GM21390 (cell line): Measurements from ENCODE around the gene AP5B1.

Experiments used
- ATAC-seq: cut with Tn5 transposase; IDR thresholded peaks from one replicate; pipeline ENCODE4 v1.9.1; 2021; ENCODE audit not compliant: unreplicated experiment

Gene AP5B1

DNA sequence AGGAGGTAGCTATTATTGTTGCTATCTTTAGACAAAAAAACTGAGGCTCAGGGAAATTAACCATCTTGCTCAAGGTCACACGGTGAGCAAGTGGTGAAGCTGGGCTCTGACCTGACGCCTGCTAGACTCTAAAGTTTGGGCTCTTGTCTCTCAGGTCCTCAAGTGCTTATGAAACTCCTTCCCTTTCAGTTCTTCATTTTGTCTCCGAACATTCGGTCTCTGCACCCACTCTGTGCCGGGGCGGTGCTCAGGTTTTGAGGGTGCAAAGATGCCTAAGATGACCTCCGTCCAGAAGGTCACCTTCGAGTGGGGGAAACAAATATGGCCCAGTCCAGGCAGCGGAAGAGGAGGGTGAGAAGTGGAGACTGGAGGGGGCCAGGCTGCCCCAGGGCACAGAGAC lies 22.1 kb upstream of the AP5B1 start:
- ATAC-seq: peak; percentile 87

DNA sequence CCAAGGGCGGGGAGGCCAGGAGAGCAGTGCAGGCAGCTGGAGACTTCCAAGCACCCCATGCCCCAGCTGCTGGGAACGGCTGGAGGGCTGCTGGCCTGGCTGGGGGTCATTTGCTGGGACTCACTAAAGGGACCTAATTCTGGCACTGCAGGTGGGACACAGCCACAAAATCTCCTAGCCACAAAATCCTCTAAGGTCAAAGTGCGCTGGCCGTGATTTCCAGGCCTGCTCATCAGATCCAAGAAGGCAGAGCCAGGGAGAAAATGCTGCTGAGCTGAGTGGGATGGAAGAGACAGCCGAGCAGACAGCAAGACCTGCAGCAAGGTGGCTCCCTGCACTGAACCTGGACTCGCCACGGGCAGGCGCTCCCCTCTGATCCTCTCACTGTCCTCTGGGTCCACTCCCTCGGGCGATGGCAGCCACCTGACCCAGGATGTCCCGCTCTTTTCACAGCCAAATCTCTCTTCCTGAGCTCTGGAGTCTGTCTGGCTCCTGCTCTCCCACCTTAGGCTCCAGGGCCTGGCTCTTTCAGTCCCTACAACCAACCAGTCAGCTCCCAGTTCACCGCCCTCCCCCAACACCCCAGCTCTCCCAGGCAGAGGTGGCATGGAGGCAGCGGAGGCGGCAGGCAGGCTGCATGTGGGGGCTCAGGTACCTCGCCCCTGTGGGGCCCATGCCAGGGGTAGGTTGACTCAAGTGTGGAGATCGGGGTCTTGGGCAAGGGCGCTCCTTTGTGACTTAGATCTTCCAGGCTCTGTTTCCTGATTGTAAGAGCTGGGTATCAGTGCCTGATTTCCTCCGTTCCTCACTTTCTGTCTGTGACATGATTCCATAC lies 20.6 kb upstream of the AP5B1 start:
- ATAC-seq: no peak

DNA sequence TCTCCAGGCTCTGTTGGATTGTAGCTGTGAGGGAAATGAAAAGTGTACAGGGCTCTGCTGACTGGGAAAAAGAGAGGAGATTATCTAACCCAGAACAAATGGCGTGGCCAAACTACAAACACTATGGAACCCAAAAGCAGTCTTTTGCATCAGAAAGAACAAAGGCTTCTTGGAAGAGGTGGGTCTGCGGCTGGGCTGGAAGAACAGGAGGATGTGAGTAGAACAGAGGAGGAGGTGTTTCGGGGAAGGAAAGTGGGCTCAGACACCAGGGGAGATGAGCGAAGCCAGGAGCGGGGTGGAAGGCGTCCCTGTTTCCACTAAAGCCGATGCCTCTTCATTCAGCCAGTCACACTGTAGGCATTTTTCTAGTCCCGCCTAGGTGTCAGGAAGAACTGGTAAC lies 18.1 kb upstream of the AP5B1 start:
- ATAC-seq: no peak

DNA sequence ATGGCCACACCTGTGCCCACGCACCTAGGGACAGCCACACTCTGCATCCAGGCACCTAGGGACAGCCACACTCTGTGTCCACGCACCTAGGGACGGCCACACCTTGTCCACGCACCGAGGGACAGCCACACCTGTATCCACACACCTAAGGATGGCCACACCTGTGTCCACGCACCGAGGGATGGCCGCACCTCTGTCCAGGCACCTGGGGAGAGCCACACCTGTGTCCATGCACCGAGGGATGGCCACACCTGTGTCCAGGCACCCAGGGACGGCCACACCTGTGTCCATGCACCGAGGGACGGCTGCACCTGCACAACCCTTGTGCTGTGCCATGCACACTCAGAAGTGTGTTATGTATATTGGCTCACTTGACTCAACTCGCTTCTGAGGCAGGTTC lies 16.9 kb upstream of the AP5B1 start:
- ATAC-seq: no peak

DNA sequence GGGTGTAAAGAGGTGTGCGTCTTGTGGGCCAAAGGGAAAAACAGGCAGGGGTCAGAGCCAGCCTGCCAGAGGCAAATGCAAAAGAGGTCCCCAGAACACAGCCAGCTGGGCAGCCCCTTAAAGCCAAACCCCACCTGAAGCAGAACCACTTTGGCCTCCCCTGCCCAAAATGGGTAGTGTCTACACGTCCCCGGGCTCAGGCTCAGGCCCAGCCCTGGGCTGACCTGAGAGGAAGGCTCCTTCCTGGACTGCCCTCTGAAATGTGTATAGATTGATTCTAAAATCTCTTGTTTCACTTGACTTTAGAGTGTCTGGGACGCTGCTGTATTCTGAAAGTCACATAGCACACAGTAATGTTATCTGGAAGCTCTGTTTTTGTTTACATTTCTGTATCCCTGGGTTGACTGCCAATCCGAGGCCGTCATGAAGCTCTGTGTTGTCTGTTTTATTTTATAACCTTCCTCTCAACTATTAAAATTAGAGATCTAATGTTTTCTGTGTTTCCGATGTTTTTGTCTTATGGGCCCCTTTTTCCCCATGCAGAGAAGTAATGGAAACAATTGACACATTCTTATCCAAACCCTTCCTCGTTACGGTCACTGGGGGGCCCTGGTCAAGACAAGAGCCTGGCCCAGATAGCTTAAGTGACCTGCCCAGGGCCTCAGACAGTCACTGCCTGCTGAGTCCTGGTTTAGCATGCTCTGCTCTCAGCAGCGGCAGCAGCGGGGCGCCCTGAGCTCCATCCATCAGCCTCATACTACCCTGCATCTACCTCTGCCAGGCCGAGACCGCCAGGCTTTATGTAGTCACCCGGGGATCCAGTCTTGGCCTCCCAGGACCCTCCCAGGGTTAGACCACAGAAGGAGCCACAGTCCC lies 16.2 kb upstream of the AP5B1 start:
- no peak for ATAC-seq

DNA sequence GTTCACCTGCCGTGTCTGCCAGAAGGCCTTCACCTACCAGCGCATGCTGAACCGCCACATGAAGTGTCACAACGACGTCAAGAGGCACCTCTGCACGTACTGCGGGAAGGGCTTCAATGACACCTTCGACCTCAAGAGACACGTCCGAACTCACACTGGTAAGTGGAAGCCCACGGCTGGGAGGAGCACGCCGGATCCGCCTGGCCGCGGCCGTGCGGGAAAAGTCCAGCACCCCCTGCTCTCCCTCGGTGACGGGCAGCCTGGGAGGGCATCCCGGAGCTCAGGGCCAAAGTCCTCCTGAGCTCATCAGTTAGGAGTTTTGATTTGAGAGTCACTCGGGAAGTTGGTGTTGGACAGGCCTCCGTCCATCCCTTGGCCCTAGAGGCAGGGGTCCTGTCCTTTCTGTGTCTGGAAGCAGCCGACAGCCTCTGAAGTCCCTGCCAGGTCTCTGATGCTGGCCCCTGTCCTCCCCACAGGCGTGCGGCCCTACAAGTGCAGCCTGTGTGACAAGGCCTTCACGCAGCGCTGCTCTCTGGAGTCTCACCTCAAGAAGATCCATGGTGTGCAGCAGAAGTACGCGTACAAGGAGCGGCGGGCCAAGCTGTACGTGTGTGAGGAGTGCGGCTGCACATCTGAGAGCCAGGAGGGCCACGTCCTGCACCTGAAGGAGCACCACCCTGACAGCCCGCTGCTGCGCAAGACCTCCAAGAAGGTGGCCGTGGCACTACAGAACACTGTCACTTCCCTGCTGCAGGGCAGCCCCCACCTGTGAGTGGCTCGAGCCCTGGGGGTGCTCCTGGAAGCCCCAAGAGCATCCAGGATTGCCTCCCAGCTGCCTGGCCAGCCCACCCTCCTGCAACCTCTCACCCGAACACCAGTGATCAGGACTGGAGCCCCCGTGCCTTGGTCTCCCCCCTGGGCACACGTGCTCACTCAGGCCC lies 14.1 kb upstream of the AP5B1 start:
- ATAC-seq: no peak

DNA sequence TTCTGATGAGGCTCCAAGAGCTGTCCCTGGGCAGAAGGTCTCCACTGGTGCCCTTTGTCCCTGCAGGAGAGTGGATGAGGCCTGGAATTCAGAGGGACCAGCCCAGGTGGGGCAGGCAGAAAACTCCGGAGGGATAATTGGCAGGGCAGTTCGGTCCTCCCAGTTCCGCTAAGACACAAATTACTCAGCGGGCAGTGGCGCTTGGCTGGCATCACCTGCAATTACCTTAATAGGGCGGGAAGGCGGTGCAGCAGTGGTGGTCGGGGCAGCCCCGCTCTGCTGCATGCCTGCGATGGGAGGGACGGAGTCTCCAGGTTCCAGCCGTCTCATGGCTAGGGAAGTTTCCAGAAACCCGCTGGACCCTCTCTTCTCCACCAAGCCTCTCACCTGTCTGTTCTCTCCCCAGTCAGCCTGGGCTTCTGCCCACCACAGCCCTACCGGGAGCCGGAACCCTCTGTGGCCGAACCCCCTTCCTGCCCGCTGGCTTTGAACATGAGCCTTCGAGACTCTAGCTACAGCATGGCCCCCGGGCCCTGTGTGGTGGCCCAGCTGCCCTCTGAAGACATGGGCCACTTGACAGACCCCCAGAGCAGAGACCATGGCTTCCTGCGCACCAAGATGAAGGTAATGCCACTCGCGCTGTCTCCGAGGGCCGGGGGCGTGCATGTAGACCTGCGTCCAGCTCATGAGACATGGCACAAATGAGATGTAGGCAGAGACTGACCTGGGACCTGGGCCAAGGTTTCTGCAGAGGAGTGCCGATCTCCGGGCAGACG lies 13.0 kb upstream of the AP5B1 start:
- ATAC-seq: no peak

DNA sequence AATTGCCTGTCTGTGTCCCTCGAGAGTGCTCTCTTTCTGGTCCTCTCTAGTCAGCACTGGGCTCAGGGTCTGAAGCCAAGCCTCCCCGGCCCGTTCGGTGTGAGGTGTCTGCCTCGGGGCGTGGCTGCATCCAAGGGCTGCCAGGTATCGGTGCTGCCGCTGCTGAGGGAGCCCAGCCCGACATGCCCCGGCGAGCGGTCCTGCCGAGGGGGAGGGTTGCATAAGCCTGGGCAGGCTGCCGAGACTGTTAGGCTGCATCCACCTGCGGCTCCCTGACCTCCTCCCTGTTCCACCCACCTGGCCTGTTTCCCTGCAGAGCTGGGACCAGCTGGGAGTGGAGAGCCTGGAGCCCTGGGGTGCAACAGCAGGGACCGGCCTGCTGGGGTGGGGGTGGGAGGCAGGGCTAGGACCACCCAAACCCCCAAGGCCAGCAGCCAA lies 12.4 kb upstream of the AP5B1 start:
- no peak for ATAC-seq

DNA sequence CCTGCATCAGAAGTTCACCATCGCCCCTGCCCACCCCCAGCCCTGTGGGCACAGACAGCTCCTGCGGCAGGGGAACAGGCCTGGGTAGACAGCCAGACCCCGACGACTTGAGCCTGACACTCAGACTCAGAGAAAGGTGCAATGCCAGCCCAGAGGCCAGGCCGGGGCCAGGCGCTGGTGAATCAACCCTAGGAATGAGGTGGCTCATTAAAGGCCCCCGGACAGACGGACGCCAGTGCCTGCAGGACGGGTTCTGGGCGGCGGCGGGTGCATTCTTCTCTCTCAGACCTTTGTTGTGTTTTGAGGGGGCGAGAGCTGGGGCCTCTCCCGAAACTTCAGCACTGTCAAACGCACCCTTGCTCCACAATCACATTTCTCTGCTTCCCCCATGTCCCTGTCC lies 11.7 kb upstream of the AP5B1 start:
- no peak for ATAC-seq

DNA sequence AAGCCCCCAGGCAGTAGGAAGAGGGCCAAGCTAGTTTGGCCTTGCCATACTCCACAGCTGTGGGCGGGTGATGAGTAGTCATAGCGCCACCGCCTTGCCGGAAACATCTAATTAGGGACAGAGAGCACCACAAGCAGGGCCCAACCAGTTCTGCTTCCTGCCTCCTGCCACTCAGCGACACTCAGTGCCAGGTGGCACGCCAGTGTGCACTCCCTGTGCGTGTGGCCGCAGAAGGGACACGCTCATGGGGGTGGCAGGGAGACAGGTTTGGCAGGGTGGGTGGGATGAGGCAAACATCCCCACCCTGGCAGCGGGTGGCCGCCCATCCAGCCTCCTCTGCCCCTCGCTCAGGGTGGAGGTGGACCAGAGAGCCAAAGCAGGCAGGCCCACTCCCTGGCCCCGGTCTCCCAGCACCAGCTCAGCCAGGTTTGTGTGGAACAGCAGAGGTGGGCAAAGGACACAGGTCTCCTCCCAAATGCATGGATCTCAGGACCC lies 11.0 kb upstream of the AP5B1 start:
- peak; percentile 84 for ATAC-seq

DNA sequence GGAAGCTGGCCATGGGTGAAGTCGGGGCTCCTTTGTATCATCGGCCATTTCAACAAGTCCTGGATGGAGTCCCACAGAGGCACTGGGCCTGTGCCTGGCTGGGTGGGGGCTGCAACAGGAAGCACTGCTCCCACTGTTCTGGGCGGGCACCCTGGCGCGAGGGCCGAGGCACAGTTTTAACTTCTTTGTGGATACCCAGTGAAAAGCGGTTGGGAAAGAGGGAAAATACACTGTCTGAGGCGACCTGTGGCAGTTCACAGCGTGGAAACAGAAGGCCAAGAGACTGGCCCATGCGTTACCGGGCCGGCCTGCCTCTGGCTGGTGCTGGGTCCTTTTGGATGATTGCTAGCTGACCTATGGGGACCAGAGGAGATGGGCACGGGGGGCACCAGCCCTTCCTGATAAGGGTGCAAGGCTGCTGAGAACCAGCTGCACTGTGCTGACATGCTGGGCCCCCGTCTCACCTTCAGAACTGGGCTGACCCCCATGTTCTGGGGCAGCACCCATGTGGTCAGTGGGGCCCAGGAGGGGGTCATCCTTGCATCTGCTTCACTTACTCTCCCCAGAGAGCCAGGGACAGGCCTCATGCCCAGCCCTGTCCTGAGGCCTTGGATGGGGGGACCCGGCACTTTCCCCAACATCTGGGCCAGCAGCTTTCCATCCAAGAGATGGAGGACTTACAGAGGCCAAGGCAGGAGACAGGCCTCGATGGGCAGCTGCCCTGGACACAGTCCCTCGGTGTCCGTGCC lies 10.3 kb upstream of the AP5B1 start:
- no peak for ATAC-seq

DNA sequence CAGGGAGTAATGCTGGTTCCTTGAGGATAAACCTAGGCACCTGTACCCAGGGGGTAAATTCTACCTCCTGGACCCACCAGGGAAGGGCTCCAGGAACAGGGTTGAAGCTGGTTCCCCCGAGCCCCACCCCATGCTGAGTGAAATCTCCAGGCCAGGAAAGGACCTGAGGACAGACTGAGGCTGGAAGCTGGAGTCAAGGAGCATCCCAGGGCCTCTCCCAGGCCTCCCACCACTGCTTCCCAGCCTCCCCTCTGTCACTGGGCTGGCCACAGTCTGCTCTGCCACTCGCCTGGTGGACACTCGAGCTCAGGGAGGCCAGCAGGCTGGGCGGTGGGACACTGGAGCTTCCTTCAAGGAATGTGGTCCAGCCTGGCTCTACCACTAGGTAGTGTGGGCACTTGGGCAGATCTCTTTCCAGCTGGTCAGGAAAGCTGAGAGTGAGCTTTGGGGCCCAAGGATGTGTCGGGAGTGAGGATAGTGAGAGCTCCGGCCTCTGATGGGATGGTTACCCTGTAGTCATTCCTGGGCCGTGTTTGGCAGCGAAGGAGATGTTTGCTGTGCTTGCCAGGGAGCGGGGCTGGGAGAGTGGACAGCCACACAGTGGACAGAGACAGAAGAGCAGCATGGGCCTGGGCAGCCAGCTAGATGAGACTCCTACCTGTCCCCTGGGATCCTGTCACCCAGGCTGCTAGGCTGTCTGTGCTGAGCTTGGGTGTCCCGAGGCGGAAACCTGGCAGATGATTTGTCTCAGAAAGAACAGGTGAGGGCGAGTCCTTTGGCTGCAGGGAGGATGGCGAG lies 9.5 kb upstream of the AP5B1 start:
- ATAC-seq: no peak

DNA sequence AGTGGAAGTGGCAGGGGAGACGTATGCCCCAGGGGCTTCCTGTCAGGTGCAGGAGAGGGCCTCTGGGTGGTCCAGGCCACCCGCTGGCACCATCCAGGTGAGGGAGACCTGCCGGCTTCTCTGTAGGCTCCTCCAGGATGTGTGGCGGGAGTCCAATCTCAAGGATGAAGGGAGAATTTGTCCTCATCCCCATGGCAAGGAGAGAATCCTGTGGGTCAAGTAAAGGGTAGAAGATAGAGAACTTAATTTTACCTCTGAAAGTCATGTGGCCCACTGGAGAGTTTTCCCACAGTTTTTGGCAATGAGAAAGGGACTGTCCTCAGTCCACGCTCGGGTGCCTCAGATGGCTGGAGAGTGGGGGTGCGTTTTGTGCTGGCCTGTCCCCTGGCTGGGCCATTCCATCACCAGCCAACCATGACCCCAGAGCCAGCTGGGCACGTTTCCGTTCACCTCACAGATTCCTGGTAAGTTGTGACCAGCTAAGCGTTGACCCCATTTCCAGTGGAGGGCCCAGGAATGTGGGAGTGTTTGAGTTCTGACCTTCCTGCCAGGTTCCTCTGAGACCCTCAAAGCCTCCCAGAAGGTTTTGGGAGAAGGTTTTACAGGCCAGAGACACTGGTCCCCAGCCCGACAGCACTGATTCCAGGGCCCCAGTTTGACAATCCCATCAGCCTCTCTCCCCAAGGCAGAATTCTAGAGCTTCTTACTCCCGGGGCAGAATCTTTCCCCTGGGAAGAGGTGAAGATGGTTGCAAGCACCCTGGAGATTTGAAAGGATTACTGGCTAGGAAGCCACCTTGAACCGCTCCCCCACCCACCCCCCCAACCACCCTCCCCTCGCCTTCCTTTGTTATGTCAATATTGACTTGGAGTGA lies 8.7 kb upstream of the AP5B1 start:
- ATAC-seq: no peak

DNA sequence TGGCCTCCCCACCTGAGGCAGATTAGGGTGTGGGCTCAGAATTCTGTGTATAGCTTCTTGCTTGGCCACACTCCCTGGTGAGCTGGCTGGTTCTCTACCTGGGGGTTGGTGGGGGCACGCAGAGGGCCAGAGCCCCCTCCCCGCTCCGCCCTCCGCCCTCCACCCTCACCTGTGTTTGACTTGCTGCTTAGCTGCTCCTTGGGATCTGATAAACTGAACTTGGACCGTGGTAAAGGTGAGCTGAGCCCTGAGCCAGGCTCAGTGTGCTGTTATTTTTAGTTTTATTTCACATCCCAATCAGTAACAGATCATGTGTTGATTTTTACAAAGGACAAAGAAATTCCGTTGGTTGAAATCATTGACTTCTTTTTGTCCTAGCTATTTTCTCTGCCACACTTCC lies 8.0 kb upstream of the AP5B1 start:
- ATAC-seq: no peak

DNA sequence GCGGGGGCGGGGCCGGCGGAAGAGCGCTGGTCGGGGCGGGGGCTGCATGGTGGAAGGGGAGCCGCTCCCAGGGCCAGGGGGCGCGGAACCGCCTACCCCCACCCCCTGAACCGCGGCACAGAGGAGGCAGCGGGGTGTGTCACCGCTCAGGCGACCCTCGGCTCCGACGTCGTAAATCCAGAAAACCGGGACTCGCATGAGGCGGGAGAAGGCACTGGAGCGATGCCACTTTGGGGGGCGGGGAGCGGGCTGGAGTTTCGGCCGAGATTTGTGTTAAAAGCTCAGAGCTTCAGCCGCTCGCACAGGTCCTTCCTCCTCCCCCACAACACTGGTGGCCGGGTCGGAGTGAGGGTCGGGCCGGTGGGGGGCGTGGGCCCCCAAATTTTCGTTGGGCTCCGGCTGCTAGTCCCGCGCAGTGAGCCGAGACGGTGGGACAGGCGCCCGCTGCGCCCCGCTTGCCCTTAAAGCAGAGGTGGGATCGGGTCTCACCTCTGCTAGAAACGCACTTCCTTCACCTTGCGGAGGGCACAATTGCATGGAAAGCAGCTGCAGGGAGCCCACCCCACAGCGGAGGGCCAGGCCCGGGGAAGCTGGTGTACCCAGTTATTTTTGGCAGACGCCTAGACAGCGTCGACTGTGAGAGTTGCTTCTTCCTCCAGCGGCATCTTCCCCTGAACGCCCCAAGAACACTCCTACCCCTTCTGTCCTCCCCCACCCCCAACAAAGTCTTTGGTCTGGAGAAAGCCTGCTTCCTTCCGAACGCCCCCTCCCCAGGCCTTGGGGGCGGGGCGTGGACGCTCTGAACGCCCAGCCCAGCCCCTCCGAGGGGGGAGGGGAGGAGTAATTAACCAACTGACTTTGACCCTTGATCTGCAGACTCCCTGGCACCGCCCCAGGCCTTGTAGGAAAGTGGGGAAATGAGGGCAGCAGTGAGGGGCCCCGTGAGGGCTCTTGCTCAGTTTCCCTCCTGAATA lies 7.2 kb upstream of the AP5B1 start:
- ATAC-seq: no peak
